ENCODE data around the gene NAB1. TPM values are rescaled to one million over a fixed set of nuclear protein-coding genes. Genes with fewer than 3 reads are reported as not detected.

Gene NAB1
- polyA plus RNA-seq, 1 experiment: 14.1 TPM

DNA sequence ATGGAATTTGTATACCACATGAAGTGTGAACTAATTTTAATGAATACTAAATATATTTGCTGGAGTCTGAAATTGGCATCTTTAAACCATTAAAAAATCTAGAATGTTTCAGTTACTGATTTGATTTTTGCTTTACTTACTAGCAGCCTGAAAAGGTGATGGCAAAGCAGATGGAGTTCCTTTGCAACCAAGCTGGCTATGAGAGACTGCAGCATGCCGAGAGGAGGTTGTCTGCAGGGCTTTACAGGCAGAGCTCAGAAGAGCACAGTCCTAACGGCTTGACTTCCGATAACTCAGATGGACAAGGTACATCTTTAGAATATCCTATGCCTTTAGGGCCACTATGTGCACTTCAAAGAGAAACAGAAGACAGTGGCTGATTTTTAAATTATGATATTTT lies 36.5 kb downstream of the NAB1 start:
- no peaks in the 10 kb centered on the region for H3K36me3 ChIP-seq (ENCODE audit: control insufficient read depth, insufficient read depth, low read length)
- no peaks in the 10 kb centered on the region for H3K27me3 ChIP-seq (ENCODE audit: control insufficient read depth, insufficient read depth, low read length)
- no peak overlapping the region for H3K4me3 ChIP-seq (ENCODE audit: low read depth, low read length)
- CTCF ChIA-PET: no interaction called here
- DNase-seq (ENCODE audit: low read depth): no peak
- POLR2A ChIA-PET: no interaction called here
- TF ChIP-seq, protein P1, sequence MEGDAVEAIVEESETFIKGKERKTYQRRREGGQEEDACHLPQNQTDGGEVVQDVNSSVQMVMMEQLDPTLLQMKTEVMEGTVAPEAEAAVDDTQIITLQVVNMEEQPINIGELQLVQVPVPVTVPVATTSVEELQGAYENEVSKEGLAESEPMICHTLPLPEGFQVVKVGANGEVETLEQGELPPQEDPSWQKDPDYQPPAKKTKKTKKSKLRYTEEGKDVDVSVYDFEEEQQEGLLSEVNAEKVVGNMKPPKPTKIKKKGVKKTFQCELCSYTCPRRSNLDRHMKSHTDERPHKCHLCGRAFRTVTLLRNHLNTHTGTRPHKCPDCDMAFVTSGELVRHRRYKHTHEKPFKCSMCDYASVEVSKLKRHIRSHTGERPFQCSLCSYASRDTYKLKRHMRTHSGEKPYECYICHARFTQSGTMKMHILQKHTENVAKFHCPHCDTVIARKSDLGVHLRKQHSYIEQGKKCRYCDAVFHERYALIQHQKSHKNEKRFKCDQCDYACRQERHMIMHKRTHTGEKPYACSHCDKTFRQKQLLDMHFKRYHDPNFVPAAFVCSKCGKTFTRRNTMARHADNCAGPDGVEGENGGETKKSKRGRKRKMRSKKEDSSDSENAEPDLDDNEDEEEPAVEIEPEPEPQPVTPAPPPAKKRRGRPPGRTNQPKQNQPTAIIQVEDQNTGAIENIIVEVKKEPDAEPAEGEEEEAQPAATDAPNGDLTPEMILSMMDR (IDR thresholded peaks at IDR 0.05; ENCODE audit: insufficient read depth, low read depth, low read length): no peak

DNA sequence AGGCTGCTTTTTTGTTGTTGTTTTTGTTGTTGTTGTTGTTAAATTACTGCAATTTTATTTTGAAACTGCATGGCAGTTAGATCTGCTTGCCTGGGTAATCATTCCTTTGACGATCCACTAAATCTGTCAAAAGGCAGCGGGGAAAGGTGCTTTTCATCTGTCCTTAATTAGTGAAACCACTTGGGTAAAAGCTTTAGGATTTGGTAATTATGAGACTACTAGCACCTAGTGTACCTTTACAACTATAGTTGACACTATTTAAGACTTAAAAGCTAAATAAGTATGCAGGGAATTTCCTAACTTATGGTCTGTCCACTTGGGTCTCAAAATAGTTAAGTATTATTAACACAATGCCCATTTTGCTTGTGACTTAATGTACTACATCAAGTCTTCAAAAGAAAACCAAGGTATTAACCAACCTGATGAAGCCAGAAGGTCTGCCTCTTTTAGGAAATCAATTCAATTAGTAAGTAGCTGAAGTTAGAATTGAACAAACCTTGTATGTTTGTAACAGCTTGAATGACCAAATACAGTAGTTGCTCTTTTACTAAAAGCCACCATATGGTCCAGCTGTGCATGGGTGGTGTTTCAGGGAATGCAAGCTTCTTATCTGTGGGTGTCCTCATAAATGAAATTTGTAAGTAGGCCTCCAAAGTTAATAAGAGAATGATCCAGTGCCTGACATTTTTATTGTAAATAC lies 44.8 kb downstream of the NAB1 start:
- POLR2A ChIA-PET: no interaction called here
- TF ChIP-seq, protein P1 (IDR thresholded peaks at IDR 0.05; ENCODE audit: insufficient read depth, low read depth, low read length): no peak
- H3K4me3 ChIP-seq (ENCODE audit: low read depth, low read length): no peak overlapping the region
- H3K27me3 ChIP-seq (ENCODE audit: control insufficient read depth, insufficient read depth, low read length): no peaks in the 10 kb centered on the region
- no peaks in the 10 kb centered on the region for H3K36me3 ChIP-seq (ENCODE audit: control insufficient read depth, insufficient read depth, low read length)
- no peak for DNase-seq (ENCODE audit: low read depth)
- CTCF ChIA-PET: interaction anchor here (0.7 to 2.6 kb wide), 3 partner anchors 8 to 14 kb away, joined by 3 to 7 read pairs (median 3); no protein-coding TSS in a partner anchor

DNA sequence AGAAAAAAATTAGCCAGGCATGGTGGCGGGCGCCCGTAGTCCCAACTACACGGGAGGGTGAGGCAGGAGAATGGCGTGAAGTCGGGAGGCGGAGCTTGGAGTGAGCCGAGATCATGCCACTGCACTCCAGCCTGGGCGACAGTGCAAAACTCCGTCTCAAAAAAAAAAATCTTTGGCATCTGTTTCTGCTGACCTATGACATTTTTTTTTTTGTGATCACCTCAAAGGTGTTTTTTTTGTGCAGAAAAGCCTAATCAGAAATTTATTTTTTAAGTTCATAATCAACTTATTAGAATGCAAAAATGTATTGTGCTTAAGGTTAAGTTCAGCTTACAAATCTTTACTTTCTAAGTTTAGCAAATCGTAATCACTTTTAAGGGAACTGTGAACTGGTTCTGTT lies 45.6 kb downstream of the NAB1 start:
- Histone ChIP-seq H3K36me3 (ENCODE audit: control insufficient read depth, insufficient read depth, low read length) (no peaks in the 10 kb centered on the region), H3K4me3 (ENCODE audit: low read depth, low read length) (no peak overlapping the region), H3K27me3 (ENCODE audit: control insufficient read depth, insufficient read depth, low read length) (no peaks in the 10 kb centered on the region)
- POLR2A ChIA-PET: no interaction called here
- DNase-seq (ENCODE audit: low read depth): no peak
- CTCF ChIA-PET: interaction anchor here (0.6 to 2.6 kb wide), 2 partner anchors 15 to 78 kb away, joined by 4 to 7 read pairs; no protein-coding TSS in a partner anchor
- TF ChIP-seq, protein P1 (IDR thresholded peaks at IDR 0.05; ENCODE audit: insufficient read depth, low read depth, low read length): no peak

DNA sequence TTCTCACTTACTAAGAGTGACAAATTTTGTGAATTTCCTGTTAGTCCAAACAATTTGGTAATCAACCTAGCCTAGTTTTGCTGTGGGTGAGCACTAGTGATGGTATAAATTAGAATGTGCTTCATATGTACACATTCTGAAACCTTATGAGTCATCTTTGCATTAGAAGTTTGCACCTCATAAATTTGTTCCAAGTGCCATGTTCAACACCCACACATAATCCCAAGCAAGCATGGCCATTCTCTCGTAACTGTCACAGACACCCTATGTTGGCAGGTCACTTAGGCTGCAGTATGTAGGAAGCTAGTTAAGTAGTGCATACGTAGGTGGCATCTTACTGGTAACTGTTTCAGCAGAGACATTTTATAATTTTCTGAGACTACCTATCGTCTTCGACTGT lies 46.9 kb downstream of the NAB1 start:
- Histone ChIP-seq H3K36me3 (ENCODE audit: control insufficient read depth, insufficient read depth, low read length) (no peaks in the 10 kb centered on the region), H3K27me3 (ENCODE audit: control insufficient read depth, insufficient read depth, low read length) (no peaks in the 10 kb centered on the region; the same call in 1 of the 2 replicates), H3K4me3 (ENCODE audit: low read depth, low read length) (no peak overlapping the region)
- TF ChIP-seq, protein P1 (IDR thresholded peaks at IDR 0.05; ENCODE audit: insufficient read depth, low read depth, low read length): no peak
- POLR2A ChIA-PET: no interaction called here
- no peak for DNase-seq (ENCODE audit: low read depth)
- CTCF ChIA-PET: no interaction called here

DNA sequence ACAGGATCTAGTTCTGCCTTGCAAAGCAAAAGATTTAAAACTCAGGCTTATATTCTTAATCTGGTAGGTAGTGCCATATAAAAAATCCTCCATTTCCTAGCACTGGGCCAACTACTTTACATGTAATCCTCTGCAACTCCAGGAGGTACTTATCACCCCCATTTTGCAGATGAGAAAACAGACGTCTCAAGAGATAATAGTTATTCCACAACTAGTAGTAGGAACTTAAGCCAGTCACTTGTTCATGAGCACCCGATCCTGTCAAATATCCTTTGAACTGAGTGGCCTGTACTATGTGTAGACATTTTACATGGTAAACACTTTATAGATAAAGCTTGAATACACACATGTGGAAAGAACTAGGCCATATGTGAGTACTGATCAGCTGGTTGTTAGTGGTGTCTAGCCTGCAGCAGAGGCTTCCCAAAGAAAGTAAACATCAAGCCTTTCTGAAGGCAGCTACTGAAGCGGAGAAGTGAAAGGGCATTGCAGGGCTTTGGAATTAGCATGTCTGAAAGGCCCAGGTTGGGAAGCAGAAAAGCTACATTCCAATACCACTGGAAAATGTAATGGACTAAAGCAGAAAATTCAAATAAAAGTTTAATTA lies 48.0 kb downstream of the NAB1 start:
- H3K4me3 ChIP-seq (ENCODE audit: low read depth, low read length): no peak overlapping the region
- ChIA-PET POLR2A (no interaction called here), CTCF (interaction anchor here (0.9 to 1.8 kb wide), 2 partner anchors 9 to 44 kb away, joined by 3 to 5 read pairs; no protein-coding TSS in a partner anchor)
- TF ChIP-seq, protein P1 (IDR thresholded peaks at IDR 0.05; ENCODE audit: insufficient read depth, low read depth, low read length): no peak
- no peaks in the 10 kb centered on the region; the same call in 1 of the 2 replicates for H3K27me3 ChIP-seq (ENCODE audit: control insufficient read depth, insufficient read depth, low read length)
- no peak for DNase-seq (ENCODE audit: low read depth)
- no peaks in the 10 kb centered on the region for H3K36me3 ChIP-seq (ENCODE audit: control insufficient read depth, insufficient read depth, low read length)
